SKM-1 (cell line): ENCODE results near the gene ACVR1.

Source experiments
- DNase-seq: peaks from one replicate; lab custom pipeline; 2025; ENCODE audit not compliant: unreplicated experiment; lab: John Stamatoyannopoulos, UW

Gene ACVR1

DNA sequence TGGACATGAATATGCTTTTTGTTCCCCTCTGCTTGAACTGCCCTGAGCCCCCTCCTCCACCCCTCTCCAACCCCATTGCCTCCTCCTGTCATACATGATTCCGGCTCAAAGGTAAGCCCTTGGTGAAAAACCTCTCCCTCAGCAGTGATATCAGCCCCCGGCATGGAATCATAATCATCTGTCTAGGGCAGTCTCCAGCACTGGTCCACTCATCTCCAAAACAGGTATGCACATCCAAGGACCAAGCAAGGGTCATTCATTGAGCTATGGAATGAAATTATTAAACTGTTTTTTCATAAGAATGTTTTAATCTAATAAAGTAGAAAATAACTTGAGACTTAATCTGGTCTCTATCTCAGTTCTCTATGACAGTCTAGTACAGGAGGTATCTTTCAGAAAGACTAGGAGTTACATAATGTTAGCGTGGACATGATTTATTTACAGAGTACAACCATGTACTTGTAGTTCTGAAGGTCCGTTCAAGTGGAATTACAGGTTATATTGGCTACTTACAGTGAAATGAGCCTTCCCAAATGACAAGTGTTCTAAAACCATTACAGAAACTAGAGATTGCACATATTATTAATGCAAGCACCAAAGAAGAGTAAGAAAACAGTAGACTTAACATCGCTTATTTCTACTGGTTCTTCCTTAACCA lies 75.2 kb downstream of the ACVR1 start:
- DNase-seq, result no peak

DNA sequence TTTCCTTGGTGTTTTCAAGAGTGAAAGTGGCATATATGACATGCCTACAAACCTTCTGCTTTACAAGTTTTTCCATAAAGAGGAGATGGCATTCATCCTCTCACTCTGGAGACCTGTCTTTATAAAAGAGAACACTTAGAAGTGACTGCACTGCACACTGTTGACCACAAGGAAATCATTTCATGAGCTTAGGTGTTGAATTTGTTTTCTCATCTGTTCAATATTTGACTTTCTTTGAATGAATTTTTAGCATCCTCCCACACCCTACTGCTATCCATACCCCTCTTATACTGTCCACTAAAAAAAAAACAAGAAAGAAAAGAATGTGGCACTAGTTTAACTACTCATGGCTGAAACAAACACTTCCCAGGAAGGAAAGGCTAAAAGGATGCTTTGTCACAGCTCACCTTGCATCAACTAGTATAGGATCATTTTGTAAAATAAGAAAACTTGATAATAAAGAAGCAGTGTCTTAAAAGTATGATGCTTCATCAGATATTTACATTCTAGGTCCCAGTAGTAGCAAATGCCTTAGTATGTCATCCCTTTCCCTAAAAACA lies 83.0 kb downstream of the ACVR1 start:
- DNase-seq, result no peak

DNA sequence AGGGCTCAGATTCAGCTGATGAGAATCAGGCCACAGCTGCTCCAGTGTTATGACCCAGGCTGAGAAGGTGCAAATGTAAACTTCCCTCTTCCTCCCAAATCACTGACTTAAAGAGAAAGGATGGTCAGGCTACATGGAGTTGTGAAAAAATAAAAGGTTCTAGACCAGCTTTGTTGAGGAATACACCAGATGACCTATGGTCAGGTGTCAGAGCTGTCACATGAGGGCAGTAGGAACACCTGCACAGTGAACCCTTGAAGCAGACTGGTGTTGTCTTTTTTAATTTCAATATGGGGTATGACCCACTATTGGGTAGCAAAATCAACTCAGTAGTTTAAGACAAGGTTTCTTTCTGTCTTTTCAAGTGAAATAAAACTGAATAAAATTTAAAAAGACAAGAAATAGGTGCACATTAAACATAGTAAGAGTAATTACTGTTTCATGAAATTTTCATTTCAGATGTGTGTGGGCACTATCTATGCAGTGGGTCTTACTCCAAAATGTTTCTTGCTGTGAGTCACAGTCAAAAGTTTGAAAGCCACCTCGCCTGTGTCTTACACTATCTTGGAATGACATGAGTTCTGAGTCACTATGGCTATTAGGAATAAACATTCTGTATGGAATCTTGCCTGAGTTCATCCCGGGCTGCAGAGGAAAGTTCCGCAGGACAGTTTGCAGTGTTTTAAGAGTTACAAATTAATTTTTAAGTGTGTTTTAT lies 83.6 kb downstream of the ACVR1 start:
- DNase-seq, result no peak

DNA sequence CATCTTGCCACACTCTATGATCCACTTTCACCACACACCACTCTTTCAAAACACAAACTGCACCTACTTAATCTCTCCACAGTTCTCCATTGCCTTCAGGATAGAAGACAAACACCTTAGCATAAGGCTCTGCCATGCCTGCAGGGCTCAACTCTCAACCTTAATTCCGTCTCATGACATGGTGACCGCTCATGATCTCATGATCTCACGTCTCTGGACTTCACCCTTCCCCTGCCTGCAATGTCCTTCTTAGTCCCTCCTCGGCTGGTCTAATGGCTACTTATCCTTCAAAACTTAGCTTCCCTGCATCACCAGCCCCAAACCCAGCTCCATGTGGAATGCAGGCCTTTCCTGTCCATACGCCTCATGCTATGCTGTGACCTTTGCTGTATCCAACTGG lies 85.3 kb downstream of the ACVR1 start:
- no peak for DNase-seq

DNA sequence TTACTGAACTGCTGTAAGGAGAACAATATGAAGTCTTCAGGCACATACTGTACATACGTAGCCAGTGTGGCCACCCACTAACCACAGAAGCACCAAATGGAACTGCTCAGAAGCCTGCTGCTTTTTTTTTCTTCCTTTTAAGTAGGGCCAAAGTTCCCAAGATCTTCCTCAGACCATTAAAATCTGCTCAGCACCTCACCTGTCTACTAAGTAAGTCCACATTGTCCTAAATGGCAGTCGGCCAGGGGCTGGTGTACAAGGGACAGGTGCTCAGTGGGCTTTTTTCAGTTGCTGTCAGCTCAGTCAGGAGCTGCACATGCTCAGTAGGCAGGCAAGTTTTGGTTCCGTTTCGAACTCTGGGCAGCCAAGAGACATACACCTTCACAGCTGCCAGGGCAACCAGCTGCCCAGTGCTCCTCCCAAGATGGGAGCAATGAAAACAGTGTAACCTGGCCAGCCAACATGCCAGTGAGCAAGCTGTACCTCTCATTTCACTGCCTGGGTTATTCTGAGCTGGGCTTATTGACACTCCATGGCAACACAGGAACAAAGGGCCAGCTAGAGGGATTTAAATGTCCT lies 86.1 kb downstream of the ACVR1 start:
- DNase-seq, result no peak

DNA sequence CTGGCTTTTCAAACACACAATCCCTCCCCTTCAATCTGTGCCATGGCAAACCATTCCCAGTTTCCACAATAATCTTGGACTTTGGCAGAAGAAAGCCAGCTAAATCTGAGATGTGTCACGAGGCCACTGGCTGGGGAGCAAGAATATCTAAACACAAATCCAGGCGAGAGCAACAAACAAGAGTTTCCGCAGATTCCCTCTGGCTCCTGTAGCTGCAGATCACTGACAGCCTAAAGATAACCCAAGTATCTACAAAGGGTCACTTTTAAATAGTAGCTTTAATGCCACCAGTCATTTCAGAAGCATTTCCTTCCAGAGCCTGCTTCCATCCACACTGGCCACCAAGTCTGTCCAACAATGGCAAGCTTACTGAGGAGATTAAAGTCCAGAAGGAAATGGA lies 86.9 kb downstream of the ACVR1 start:
- no peak for DNase-seq

DNA sequence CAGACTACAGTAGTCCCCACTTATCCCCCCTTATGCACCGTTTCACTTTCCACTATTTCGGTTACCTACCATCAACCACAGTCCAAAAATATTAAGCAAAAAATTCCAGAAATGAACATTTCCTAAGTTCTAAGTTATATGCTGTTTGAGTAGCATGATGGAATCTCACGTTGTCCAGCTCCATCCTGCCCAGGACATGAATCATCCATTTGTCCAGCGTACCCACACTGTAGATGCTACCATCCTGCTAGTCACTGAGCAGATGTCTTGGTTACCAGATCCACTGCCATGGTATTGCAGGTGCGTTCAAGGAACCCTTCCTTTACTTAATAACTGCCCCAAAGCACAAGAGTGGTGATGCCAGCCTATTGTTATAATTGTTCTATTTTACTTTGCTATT lies 87.9 kb downstream of the ACVR1 start:
- no peak for DNase-seq

DNA sequence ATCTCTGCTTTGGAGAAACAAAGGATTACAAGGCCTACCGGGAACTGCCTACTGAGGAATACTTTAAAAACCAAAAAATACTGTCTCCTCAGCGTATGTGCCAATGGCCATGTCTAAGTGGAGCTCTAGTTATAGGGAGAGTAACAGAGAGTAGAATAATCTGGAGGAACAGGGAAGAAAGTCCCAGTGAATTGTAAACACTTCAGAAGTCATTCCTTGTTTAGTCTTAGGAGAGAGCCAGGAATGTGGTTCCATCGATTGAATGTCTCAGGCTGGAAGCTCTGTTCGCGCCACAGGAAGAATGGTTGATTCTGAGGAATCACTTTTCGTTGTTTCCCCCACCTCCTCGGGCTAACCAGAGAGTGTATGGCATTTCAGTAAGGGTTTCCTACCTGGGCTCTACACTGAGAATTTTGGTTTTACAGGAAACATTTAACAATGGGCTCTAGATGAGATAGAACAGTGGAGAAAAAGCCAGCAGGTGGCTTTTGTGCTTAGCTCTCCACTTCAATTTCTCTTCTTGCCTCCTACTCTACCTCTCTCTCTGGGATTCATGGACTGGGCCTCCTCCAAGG lies 88.7 kb downstream of the ACVR1 start:
- DNase-seq, result no peak

DNA sequence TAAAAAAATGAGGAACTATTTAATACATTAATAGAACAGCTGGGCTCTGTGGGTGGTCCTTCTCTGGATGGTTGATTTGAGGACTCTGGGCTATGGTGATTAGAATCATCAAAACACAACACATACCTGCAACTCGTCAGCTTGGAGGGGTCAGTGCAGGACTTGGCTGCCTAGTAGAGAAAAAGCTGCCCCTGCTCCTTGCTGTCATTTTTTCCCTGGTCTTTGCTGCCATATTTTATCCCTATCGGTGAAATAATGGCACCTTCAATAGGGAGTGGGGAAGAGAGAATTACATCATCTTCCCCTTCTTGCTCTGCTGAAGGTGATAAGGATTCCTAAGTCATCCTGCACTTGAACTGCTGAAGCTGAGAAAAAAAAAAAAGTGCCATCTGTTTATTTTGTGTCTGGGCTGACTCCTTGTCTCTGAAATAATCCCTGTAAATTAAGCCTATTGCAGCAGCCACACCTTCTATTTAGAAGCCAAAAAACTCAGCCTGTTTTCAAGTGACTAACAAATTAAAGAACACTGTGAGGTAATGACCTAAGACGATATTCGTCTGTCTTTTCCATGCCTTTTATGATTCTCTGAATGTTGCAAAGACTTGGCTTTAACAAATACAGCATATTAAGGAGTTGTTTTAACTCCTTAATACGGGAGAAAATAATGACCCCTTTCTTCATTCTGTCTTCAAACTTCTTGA lies 89.3 kb downstream of the ACVR1 start:
- no peak for DNase-seq

DNA sequence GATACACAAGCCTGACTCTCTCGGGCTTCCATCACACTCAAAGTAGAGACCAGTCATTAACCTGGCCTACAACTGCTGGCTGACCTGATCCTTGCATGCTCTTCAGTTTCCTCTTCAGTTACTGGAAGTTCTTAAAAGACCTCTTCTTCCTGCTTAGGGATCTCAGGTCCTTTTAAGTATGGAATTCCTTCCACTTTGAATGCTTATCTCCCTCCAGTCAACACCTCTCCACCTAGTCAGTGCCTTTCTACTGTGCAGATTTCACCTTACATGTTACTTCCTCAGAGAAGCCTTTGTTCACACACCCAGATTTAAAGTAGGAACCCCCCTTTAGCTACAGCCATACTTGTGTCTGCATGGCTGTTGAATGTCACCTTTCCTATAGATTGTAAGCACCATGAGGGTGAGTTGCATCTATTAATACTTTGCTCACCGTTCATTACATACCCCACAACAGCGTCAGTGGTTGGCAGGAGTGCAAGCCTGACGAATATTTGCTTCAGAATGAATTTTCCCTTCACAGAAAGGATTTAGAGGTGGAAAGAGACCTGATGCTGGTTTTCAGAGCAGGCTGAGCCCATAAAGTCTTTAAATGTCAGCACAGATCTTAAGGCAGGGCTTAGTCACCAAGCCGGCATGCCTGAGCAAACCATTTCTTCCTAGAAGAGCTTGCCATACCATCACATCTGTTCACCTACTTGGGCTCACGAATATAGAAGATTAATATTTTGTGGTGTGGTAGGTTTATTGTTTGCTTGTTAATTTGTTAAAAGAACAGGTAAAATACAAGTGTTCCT lies 90.1 kb downstream of the ACVR1 start:
- no peak for DNase-seq

DNA sequence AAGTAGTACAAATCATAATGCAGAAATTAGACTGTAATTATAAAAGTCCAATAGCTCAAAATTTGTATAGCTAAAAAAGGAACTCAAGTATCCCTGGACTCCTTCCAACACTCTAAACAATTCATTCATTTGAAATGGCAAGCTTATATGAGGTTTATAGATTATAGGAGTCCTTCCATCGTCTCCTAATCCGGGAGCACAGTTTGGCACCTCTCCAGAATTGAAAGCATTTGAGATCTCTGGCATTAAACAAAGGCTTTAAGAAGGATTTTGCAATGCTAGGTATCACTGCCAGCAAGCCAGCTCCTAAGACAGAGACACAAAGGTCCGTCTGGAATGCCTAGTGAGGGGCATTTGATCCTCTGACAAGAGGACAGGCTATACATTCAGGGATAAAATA lies 90.9 kb downstream of the ACVR1 start:
- no peak for DNase-seq

DNA sequence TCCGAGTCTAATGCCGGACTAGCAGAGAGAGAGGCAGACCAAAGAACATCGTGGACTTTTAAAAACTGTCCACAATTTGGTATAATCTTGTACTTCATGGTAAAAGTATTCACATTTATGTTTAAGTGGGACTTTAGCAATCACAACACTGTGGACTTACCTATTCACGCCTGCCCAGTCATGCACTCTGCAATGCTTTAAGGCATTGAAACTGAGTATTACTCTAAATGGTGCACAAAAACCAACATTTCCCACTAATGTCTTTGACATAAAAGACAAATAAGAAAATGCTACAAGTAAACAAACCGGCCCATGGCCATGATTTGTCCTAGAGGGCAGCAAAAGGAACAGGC lies 91.3 kb downstream of the ACVR1 start:
- no peak for DNase-seq

DNA sequence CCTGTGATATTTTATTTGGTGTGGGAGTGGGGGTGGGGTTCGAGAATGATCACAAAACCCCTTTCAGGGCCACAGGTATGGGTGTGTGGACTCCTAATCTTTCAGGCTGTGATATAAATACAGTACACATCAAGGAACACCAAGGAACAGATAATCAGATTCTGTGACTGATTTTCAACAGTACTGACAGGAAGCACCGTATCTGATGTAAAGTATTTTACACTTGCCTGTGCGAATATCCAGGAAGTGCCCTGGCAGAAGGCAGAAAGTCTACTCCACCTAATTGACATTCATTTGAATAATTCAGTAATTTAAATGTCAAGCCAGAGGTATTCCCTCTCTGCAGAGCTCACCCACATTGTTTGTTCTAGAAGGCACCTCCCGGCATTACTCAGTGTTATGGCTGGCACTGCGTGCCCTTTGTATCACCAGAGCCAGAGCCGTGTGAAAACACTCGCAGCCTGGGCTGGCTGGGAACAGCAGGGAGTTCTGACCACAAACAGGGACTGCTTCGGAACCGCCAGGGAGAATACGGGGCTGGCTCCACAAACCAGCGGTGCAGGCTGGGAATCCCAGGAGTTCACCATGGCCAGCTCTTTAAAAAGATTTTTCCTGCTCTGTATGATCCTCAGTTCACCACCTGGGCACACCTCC lies 91.8 kb downstream of the ACVR1 start:
- DNase-seq, result no peak

DNA sequence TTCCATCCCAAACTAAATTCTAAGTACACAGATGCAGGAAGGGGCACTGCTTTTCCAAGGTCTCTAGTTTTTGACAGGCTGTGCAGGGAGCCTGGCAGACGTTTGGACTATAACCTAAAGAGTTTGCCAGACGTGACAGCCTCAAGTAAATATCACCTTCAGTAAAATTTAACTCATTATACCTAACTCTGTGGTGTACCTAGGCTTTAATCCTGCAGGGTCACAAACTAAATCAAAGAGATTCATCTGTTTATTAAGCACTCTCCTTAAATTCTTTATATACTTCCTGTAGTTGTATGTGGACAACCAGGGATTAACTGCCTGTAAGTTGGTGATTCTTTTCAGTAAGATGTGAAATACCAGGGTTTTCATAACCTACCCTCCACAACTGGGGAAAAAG lies 92.9 kb downstream of the ACVR1 start:
- DNase-seq, result no peak

DNA sequence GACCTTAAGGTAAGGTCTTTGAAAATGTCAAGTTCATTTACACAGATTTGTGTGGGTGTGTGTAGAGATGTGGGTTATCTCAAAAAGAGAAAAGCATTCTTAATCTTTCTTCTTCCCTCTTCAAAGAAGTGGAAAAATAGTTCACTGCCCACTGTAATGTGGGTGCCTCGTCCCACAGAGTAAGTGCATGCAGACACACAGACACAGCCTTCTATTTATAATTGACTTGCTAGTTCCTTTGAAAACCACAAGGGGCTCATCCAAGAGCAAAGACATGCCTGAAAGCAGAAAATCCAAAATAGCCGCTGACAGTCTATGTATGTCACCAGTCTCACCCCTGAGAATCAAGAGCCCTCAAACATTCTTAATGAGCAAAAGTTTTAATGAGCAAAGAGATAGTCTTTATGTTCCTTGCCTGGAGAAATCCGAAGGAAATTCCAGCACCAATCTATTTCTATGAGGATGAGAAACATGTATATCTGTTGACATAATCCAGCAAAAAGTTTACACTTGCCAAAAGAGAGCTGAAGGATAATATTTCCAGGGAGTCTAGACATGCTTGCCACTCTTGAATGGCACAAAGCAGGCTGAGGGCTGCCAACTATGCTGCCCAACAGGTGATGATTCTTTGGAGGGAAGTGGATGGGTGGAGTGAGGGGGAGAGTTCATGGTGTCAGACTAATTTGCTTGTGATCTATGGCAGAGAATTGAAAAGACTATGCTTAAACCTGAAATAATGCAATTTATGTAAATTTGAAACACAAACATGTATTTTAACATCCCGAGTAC lies 93.9 kb downstream of the ACVR1 start:
- DNase-seq, result no peak

DNA sequence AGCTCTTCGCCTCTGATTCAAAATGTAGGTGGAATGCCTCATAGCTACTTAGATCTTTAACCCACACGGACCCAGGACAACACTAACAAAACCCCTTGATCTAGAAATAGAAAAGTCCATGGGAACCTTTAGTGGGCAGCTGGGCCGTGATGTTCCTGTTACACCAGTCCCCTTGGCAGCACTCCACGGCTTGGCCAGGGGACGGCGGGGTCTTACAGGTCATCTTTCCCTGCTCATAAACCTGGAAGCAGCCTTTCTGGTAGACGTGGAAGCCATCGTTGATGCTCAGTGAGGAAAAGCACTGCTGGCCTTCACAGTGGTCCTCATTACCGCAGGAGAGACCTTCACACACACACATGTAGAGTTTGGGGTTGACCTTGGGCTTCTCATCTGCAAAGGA lies 95.9 kb downstream of the ACVR1 start:
- no peak for DNase-seq

DNA sequence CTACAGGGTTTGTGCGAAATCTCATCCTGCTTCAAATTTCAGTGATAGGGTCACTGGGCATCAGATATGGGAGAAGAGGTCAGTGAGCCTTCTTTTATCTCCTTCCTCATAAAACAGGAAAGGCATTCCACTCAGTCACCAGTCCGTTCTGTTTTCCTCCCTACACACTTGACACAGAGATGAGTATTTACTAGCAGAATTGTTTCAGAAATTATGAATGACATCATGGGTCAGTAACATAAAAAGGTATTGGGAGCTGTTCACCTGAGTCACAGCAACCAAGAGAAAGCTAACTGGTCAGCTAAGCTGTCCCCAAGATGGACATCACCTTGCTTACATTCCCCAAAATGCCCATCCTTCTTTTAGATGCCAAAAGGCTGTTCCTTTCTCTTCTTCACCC lies 96.3 kb downstream of the ACVR1 start:
- DNase-seq, result no peak

DNA sequence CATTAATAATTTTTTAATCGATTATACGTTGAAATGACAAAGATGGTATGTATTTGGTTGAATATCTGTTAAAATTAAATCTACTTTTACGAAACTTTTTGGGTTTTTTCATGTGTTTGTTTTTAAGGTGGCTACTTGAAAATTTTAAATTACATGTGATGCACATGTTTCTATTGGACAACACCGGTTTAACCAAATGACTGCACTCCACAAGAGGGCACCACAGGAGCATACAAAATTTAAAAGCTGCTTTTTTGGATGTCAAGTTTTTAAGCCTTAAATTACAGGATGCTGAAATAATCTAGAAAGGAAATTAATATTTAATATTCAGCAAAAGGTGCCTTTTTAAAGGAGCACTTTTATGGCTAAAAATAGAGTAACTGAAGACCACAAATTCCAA lies 98.7 kb downstream of the ACVR1 start:
- no peak for DNase-seq

DNA sequence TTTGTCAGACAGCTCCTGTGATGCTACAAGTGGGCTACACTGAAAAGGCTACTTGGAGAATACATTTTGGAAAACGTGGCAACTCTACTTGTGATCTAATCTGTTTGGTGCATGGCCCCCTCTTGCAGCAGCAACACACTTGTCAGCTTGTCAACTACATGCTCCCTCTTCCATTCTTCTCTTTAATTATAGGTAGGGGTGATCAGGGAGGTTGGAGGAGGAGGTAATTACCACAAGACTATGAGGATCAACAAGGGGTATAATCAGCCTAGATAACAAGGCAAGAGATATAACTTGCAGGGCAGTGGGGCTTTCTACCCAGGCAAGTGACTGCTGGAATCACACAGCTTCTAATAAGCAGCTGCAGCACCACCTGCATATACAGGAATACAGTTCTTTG lies 104.9 kb downstream of the ACVR1 start:
- DNase-seq, result no peak
